ENCODE data around the gene USF2.

GRCh38 chr19:35231956-35232645, 36.7 kb upstream of the USF2 start:
- TF ChIP-seq CTCF (optimal IDR thresholded peaks at IDR 0.05 in 1 of 3, IDR thresholded peaks at IDR 0.05 in 1 of 3, conservative IDR thresholded peaks at IDR 0.05 in 1 of 3; ENCODE audit: extremely low read depth in 1 of 3, insufficient read depth in 2 of 3, low read length in 3 of 3) = no peak
- no peak for TF ChIP-seq EZH2 (IDR thresholded peaks at IDR 0.05; ENCODE audit: low read length)

Data from keratinocyte (primary cell).